Measurements from ENCODE around the gene ATP6V1C2. TPM values are rescaled to one million over a fixed set of nuclear protein-coding genes. Genes with fewer than 3 reads are reported as not detected.
"Not testable (repeated sequence)": the region's sequence is repeated elsewhere in the genome, so short reads cannot be mapped to it uniquely, and the experiment has no call there.

ATP6V1C2 gene
- total and polyA plus RNA-seq, 8 donors, result 0.10 to 4.0 (median 2.6) TPM

DNA sequence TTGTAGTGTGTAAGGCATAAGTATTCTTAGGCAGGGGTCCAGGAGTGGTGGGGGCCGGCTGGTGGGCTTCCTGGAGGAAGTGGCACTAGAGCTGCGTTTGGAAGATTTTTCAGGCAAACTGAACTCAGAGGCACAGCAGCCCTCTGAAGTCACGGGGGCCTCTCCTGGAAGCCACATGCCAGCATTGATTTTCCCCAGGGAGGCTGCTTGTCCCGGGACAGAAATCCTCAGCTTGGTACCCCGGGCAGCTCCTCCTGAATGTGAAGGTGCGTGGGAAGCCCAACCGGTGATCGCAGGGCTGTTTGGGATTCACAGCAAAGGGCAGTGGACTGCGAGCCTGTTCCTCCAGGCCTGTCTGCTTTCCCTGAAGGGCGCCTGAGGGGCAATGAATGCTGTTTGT lies 92.7 kb downstream of the ATP6V1C2 start:
- no peak for ATAC-seq
- TF ChIP-seq, protein P1, sequence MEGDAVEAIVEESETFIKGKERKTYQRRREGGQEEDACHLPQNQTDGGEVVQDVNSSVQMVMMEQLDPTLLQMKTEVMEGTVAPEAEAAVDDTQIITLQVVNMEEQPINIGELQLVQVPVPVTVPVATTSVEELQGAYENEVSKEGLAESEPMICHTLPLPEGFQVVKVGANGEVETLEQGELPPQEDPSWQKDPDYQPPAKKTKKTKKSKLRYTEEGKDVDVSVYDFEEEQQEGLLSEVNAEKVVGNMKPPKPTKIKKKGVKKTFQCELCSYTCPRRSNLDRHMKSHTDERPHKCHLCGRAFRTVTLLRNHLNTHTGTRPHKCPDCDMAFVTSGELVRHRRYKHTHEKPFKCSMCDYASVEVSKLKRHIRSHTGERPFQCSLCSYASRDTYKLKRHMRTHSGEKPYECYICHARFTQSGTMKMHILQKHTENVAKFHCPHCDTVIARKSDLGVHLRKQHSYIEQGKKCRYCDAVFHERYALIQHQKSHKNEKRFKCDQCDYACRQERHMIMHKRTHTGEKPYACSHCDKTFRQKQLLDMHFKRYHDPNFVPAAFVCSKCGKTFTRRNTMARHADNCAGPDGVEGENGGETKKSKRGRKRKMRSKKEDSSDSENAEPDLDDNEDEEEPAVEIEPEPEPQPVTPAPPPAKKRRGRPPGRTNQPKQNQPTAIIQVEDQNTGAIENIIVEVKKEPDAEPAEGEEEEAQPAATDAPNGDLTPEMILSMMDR (IDR thresholded peaks at IDR 0.05), result no peak

DNA sequence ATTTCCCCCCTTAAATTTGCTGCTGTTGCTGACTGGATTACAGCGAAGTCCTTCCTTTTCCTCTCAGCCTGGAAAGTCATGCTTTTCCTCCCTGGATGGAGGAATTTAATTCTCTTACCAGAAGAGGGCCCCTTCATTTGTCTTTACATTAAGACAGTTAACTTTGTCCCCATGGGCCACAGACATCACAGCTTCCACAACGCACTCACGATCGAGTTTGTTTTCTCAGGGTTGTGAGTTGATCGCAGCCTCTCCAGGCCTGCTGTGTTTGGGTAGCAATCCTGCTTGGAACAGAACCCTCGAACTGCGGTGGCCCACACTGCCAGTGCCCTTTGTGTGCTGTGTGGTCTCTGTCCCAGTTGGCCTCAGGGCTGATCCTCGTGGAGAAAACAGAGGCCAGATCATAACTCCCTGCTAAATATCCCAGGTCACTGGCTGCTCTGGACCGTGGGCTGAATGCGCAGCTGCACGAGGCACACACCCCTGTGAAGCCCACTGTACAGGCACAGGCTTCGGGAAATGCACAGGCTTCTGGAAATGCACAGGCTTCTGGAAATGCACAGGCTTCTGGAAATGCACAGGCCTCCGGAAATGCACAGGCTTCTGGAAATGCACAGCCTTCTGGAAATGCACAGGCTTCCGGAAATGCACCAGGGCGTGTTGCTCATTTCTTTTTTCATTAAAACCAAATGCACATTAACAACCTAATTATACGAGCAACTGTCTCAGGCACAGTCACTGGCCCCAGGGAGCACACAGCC lies 93.3 kb downstream of the ATP6V1C2 start:
- intact Hi-C loops (cut with DNase I), result no loop called here
- TF ChIP-seq, protein P1 (IDR thresholded peaks at IDR 0.05), result no peak
- Histone ChIP-seq H3K4me1 (peaks cover 4 to 26% of the 10 kb centered on the region in 2 donors), H3K9me3 (no peaks in the 10 kb centered on the region), H3K27me3 (peaks cover 0 to 5% of the 10 kb centered on the region in 2 donors), H3K4me3 (no peak overlapping the region), H3K36me3 (no peaks in the 10 kb centered on the region), H3K27ac (no peak overlapping the region)
- ATAC-seq (no peak), DNase-seq (no peak)

More for the DNA sequence above, 92.7 kb downstream of the ATP6V1C2 start:
- H3K36me3 ChIP-seq, result no peaks in the 10 kb centered on the region
- H3K27me3 ChIP-seq, result no peaks in the 10 kb centered on the region
- H3K4me1 ChIP-seq, result peaks cover 4 to 32% of the 10 kb centered on the region in 2 donors
- no peak for DNase-seq
- intact Hi-C loops (cut with DNase I), result no loop called here
- no peak overlapping the region for H3K27ac ChIP-seq
- H3K9me3 ChIP-seq, result no peaks in the 10 kb centered on the region
- H3K4me3 ChIP-seq, result no peak overlapping the region

DNA sequence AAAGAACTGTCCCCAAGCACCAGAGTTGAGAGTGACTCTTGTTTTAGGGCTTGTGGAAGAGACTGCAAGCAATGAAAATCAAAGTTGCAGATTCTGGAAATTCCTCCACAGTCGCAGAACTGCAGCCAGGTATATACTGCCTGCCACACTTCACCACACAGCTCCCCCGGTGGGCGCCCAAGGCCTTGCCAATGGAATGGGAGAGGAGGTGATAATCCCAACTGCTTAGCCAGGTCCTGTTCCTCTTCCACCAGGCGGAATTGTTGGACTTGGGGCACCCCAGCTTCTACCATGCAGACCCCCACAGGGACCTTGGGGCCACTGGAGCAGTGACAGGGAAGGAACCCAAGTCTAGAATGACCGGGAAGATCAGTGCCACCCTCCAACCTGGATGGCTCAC lies 96.0 kb downstream of the ATP6V1C2 start:
- no peaks in the 10 kb centered on the region for H3K36me3 ChIP-seq
- intact Hi-C loops (cut with DNase I), result no loop called here
- peaks cover 0 to 7% of the 10 kb centered on the region in 2 donors for H3K27me3 ChIP-seq
- DNase-seq (no peak), ATAC-seq (no peak)
- no peak overlapping the region for H3K4me3 ChIP-seq
- no peaks in the 10 kb centered on the region for H3K9me3 ChIP-seq
- H3K4me1 ChIP-seq, result peaks cover 4 to 18% of the 10 kb centered on the region in 2 donors
- no peak overlapping the region for H3K27ac ChIP-seq
- TF ChIP-seq, protein P1 (IDR thresholded peaks at IDR 0.05), result no peak

DNA sequence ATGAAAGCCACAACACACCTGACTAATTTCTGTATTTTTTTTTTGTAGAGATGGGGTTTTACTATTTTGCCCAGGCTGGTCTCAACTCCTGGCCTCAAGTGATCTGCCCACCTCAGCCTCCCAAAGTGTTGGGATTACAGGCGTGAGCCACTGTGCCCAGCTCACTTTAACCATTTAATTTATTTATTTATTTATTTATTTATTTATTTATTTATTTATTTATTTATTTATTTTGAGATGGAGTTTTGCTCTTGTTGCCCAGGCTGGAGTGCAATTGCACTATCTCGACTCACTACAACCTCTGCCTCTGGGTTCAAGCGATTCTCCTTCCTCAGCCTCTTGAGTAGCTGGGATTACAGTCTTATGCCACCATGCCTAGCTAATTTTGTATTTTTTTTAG lies 96.9 kb downstream of the ATP6V1C2 start:
- intact Hi-C loops (cut with DNase I); H3K36me3 ChIP-seq; H3K9me3 ChIP-seq; H3K27me3 ChIP-seq; ATAC-seq; H3K27ac ChIP-seq; H3K4me3 ChIP-seq; DNase-seq: not testable (repeated sequence)
- peaks cover 1 to 16% of the 10 kb centered on the region in 2 donors for H3K4me1 ChIP-seq

DNA sequence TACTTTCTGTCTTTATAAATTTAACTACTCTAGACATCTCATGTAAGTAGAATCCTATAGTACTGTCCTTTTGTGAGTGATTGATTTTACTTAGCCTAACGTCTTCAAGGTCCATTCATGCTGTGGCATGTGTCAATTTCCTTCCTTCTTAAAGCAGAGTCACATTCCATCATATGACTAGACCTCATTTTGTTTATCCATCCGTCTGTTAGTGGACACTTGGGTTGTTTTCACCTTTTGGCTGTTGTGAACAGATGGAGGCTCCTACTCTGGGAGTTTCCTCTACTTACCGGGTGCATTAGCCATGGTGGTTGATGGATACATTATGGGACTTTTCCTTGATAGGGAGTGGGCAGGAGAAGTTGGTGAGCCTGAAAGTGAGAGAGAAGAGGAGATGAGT lies 97.6 kb downstream of the ATP6V1C2 start:
- ATAC-seq, result no peak
- H3K36me3 ChIP-seq, result no peaks in the 10 kb centered on the region
- DNase-seq, result no peak
- peaks cover 0 to 12% of the 10 kb centered on the region in 2 donors for H3K4me1 ChIP-seq
- H3K4me3 ChIP-seq, result no peak overlapping the region
- no peak overlapping the region for H3K27ac ChIP-seq
- intact Hi-C loops (cut with DNase I), result no loop called here
- no peaks in the 10 kb centered on the region for H3K9me3 ChIP-seq
- peaks cover 0 to 9% of the 10 kb centered on the region in 2 donors for H3K27me3 ChIP-seq
- TF ChIP-seq, protein P1 (IDR thresholded peaks at IDR 0.05), result no peak
